HG03039 (cell line): ENCODE results near the gene ATRIP.

Experiments used
- ATAC-seq: cut with Tn5 transposase; IDR thresholded peaks from one replicate; pipeline ENCODE4 v1.9.1; 2021; ENCODE audit warnings: mild to moderate bottlenecking, moderate library complexity; ENCODE audit not compliant: unreplicated experiment

Gene ATRIP

GRCh38 chr3:48501196-48501595, 54.7 kb downstream of the ATRIP start:
- no peak for ATAC-seq

GRCh38 chr3:48502121-48502520, 55.6 kb downstream of the ATRIP start:
- ATAC-seq, result no peak

DNA sequence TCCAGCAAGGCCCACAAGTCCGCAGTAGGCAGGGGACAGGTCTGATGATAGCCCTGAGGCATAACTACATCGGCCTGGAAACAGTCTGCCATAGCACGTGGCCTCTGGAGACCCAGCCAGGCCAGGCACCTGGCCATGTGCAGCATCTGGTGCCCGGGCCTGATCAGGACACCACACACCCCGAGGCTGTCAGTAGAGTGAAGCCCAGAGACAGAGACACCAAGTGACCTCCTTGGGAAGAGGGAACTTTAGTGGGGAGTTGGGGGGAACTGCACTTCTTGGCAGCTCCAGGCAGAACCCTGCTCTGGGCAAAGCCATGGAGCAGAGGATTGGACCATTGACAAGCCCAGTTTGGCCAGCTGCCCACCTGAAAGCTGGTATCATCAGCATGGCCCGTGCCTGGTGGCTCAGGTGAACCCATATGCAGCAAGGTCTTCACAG, 56.2 kb downstream of the ATRIP start:
- no peak for ATAC-seq

DNA sequence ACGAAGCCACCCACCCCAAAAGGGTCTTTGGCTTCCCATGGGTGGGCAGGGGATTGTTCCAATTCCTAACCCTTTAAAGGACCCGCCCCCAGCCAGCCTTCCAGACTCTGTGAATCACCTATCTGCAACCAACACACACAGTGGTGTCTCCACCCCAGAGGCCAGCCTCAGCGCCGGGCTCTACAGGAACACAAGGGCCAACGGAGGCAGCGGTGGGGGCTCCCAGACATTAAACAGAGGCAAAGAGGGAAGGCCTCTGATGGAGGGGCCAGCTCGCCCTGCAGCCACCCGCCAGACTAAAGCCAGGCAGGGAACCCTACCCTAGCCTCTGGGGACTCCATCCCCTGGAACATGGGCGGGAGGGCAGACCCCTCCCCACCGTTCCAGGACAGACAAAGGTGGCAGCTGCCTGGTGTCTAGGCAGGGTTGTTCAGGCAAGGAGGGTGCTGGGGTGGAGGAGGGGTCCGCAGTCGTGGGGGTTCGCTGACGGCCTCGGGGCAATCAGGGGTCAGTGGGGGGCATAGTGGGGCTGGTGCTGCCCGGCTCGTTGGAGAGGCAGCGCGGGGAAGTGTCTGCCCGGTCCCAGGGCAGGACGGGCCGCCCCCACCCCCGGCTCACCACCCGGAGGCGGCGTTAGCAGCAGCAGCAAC, 57.0 kb downstream of the ATRIP start:
- ATAC-seq, result no peak

GRCh38 chr3:48504051-48504946, 57.8 kb downstream of the ATRIP start, which contains the start of gene SHISA5:
Gene SHISA5 (minus strand): TSS chr3:48504174. CDS start chr3:48504094, 80 bp downstream.
- ATAC-seq, result no peak

GRCh38 chr3:48505146-48505545, 58.6 kb downstream of the ATRIP start:
- ATAC-seq, result no peak

DNA sequence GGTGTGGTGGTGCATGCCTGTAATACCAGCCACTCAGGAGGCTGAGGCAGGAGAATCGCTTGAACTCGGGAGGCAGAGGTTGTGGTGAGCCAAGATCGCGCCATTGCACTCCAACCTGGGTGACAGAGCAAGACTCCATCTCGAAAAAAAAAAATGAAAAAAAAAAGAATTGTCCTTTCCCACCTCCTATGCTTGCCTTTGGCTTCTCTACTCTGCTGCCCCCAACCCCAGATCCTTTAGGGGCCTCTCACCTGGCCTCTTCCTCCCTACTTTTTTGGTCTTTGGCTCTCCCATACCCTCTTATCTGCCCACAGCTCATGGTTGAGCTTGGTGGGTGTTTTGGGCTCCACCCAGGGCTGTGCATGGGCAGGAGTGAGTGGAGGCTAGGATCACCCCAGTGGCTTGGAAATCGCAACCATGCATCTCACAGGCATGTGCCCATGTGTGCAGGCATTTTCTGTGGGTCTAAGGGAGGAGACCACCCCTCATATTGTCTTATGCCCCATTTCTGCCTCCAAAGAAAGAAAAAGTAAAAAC, 59.5 kb downstream of the ATRIP start:
- no peak for ATAC-seq

DNA sequence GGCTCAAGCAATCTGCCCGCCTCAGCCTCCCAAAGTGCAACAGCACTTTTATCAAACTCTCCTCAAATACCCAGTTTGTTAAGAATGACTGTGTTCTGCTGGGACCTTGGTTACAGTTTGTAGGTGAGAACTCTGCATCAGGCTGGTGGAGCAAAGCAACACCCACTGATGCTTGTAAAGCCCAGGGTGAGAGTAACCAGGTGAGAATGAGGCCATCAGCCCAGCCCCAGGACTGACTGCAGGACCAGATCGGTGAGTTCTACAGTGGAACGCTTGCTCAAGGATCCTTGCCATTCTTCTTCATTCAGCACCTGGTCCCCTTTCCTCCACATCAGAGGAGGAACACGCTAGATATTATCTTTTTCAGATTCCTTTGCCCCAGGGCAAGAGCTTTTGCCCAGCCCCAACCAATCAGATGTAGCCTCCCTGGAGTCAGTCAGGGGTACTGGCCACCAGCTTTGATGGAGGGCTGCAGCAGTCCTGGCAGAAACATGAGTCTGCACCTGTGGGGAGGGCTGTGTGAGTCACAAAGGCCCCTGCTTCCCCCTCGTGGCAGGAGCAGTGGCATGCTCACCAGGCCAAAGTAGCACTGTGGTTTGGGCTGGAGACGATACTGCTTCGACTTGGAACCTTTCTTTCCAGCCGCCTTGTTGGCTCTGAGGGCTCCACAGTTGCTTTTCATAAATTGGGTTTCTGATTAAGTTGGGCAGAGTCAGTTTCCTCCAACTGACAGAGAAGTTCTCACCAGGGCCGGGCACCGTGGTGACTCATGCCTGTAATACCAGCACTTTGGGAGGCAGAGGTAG, 60.9 kb downstream of the ATRIP start:
- ATAC-seq, result no peak

GRCh38 chr3:48511551-48511950, 65.0 kb downstream of the ATRIP start:
- no peak for ATAC-seq

DNA sequence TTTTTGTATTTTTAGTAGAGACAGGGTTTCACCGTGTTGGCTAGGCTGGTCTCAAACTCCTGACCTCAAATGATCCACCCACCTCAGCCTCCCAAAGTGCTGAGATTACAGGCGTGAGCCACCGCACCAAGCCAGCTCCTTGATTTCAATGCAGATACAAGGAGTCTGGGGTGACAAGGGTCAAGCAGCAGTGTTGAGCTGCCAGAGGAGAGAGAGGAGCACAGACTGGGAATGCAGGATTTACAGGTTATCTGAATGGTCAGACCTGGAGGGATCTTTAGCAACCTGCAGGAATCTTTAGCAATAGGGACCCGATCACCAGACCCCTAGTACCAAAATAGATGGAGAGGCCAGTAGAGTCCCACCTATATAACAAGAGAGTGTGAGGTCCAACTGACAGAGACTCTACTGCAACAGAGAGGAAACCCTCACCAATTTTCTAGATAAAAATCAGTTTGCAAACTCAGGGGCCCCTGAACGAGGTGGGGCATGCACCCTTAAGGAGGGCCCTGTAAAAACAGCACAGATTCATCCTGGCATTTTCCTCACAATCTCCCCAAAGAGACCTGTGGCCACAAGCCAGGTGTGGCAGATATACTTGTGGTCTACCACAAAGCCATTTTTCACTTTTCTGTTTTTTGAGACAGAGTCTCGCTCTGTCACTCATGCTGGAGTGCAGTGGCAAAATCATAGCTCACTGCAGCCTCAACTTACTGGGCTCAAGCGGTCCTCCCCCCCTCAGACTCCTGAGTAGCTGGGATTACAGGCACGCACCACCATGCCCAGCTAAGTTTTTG, 68.1 kb downstream of the ATRIP start:
- no peak for ATAC-seq
